HG02943 (cell line): Measurements from ENCODE around the gene PLA1A.

Experiments used
- ATAC-seq: cut with Tn5 transposase; IDR thresholded peaks from one replicate; pipeline ENCODE4 v1.9.1; 2021; ENCODE audit warnings: mild to moderate bottlenecking, low read depth, moderate library complexity; ENCODE audit not compliant: unreplicated experiment

The PLA1A gene

DNA sequence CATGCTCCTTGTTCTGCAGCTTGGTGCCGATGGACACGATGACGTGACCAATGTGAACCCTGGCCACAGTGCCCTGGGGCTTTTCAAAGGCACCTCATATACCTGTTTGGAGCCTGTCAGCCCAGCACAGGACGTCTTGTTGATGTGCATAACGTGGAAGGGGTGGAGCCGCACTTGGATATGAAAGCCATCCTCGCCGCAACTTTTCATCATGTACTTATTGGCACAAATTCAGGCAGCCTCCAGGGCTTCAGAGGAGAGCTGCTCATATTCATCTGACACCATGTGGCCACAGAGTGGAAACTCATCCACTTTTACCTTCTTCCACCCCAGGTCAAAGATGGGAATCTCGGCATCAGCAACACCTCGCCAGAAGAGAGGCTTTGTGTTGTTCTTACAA is 38.0 kb downstream of the PLA1A start:
- no peak for ATAC-seq

- no peak for ATAC-seq
These were observed 38.6 kb downstream of the PLA1A start for GRCh38 chr3:119636249-119636648.

DNA sequence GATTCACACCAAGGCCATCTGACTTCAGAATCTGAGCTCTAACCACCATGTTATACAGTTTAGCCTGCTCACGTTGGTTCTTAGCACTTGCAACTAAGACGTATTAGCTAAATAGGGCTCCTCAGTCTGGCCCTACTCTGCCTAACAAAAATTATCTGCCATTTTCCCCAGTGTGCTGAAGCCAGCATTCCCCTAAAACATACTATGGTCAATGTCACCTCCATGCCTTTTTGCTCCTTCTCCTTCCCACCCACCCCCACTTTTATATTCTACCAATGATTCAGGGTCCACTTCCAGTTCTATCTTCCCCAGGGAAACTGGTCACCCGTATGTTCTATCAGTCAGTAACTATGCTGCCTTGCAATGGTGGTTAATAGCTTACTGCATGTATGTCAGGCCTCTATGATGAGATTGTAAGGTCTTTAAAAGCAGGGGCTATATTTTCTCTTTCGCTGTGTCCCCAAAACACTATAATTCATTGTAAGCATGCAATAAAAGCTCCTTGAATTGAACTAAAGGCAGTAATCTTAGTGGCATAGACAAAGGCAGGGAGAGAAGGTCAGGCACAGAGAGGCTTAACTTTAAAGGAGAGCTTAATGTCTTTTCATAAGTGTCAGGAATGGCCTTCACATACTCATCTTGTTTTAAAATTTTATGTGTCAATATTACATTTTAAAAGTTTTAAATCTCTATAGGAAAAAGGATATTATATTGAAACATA is 39.4 kb downstream of the PLA1A start:
- no peak for ATAC-seq

DNA sequence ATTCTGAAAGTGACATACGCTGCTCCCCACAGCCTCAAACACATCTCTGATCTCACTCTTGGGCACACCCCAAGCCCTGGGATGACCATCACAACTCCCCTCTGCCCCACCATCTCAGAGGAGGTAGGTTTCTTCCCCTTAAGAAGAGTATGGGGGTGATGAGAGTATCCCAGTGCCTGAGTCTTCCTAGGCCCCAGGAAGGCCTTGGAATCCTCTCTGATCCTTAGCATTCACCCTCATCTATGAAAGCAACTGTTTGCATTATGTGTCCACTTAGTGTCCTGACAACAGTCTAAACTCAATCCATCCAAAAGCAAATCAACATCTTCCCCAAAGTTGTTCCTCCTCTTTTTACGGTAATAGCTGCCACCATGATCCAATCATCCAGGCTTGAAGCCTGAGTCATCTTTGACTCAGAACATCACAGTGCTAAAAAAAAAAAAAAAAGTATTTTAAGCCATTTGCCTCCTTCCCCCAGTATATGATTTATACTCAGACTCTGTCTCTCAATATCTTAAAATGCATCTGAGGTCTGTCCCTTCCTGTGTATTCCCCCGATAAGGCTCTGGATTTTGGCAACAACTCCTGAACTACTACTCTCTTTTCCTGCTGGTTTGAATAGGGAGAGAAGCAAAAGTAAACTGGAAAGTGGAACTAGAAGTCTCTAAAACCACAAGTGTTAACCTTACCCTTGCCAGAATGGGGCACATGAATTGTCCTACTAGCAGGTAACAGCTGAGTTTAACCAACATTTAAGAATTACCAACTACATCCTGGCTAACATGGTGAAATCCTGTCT is 40.2 kb downstream of the PLA1A start:
- ATAC-seq, result peak; percentile 45

DNA sequence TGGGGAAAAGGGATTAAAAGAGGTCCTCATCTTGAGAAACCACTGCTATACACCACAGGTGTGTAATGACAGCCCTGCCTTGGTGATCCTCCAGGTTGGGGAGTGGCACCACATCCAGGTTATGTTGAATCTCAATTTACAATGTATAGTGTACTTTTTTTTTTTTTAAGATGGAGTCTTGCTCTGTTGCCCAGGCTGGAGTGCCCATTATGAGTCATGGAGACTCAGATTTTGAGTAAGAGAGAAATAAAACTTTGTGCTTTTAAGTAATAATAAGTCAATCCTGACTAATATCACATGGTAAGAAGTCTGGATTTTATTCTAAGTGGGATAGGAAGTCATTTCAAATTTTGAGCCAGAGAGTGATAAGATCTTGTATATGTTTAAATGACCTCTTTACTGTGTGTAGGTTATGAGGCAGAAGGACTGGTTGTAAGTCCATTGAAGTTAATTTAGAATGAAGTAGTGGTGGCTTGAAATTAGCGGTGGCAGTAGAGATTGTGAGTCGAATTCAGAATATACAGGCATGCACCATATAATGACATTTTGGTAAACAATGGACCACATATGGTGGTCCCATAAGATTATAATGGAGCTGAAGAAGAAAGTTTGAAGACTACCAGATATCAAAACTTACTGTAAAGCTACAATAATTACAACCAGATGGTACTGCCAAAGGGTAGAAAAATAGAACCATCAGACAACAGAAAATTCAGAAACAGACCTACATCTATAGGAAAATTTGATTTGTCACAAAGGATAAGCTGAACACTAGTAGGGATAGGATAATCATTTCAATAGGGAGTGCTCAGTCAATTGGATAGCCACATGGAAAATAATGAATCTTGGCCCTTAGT is 42.0 kb downstream of the PLA1A start:
- no peak for ATAC-seq

- ATAC-seq, result no peak
These were observed 43.7 kb downstream of the PLA1A start for GRCh38 chr3:119641416-119641815.

GRCh38 chr3:119642746-119643473 is 45.2 kb downstream of the PLA1A start:
- no peak for ATAC-seq

- ATAC-seq, result no peak
These were observed 45.8 kb downstream of the PLA1A start for GRCh38 chr3:119643528-119643927.

DNA sequence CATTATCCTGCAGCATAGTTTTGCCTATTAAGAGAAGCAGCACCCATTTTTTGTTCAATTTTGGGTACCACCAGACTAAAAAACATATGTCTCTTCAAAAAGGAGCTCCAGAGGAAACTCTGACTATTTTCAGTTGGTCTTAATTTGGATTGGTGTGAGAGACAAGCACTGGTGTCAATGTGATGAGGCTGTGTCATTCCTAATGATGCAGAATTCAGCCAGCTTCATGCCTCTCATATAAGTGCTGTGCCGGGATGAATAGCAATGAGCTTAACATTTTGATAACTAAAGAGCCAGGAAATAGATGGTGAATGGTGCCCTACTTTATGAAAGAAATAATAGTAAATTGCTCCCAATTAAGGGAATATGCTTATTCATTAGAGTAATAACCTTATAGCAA is 46.8 kb downstream of the PLA1A start:
- no peak for ATAC-seq

DNA sequence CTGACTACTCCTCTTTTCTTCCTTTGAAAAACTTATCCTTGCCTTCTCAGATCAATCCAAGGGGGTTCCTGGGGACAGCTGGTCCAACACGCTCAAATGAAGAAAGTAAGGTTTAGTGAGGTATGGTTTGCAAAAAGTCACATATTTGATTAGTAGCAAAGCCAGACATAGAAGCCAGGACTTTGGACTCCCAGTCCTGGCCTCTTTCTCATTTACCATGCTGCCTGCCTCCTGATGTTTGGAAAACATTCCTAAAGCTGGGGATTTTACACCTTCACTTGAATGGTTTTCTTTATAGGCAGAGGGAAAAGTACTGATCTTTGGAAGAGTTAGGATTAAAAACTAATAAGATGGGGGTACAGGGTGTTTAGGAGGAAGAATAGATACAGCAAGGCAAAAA is 48.1 kb downstream of the PLA1A start:
- ATAC-seq, result no peak

GRCh38 chr3:119647171-119647570 is 49.5 kb downstream of the PLA1A start:
- ATAC-seq, result no peak

GRCh38 chr3:119647843-119648575 is 50.3 kb downstream of the PLA1A start:
- ATAC-seq, result no peak

GRCh38 chr3:119649761-119650160 is 52.1 kb downstream of the PLA1A start:
- no peak for ATAC-seq

- no peak for ATAC-seq
These were observed 54.8 kb downstream of the PLA1A start for GRCh38 chr3:119652306-119653033.

DNA sequence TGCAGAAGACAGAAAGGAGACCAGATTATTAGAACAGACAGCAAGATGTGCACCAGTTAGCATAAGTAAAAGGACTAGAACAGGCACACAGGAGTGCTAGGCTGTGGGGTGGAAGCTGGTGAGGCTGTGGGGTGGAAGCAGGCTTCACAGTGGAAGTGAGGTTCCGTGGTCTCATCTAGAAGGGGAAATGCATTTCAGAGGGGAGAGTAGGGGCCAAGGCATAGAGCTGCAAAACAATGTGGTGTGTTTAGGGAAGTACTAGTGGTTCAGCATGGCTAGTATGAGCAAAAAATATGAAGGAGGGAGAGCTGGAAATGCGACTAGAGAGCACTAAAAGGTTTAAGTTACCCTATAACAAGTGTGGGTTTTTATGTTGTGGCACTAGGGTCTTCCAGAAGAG is 56.2 kb downstream of the PLA1A start:
- ATAC-seq, result no peak

DNA sequence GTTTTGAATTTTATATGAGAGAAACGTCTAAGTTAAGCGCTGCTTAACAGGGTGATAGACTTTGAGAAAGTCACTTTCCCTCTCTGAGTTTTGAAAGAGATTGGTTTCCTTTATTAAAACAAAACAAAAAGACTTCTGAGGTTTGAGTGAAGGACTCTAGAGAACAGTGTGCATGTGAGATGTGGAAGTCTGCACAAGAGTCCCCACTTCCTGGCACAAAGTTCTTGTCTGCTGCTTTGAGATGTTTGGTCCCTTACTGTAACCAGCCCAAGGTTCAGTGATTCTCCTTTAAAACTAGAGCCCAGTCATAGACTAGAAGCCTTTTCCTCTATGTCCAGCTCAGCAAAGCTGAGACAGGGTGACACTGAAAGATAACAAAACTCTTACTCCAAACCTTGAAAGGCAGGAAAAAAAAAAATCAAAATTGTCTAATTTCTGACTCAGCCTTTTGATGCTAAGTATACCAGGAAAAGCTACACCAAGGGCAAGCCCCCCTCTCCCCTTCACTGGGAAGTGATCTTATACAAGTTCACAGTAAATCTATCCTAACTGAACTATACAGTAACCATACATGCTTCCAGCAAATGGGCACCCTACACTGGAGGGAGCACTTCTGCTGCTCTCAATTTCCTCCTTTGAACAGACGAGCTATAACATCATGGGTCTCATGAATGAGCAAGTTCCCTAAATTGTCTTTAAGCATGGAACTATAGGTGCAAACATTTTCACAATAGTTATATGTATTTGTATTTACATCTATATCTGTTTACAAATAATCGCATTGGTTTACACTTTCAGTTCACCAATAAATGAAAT is 60.4 kb downstream of the PLA1A start:
- ATAC-seq, result no peak

DNA sequence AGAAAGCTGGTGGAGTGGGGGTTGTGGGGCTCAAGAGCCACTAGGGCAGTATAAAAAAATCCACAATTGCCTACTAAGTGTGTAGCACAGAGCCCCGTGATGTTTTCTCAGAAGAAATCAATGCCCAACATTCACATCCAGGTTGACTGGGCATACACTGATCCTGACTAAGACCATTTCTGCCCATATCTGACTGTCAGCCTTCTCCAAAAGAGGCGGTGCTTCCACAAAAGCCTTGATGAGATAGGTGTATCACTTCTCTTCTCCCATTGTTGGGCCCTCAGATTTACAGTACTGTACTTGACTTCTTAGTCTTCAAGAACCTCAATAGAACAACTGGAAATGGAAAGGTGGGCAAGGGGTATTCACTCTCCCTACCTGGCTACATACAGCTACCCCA is 61.3 kb downstream of the PLA1A start:
- ATAC-seq, result no peak

- no peak for ATAC-seq
These were observed 62.1 kb downstream of the PLA1A start for GRCh38 chr3:119659606-119660291.
